ENCODE results near the gene GBF1. TPM values are rescaled to one million over a fixed set of nuclear protein-coding genes. Genes with fewer than 3 reads are reported as not detected.

GBF1 gene
- total and polyA plus RNA-seq, 2 of the 13 experiments (the other 11 are each of a cell fraction or from before 2014, with no cell fraction given), result 17.1 to 21.9 TPM

GRCh38 chr10:102419269-102420180 lies 174.2 kb downstream of the GBF1 start (continued):
- no peak for TF ChIP-seq MBNL3 (CRISPR knock-in tag; conservative IDR thresholded peaks at IDR 0.05)
- TF ChIP-seq YEATS2 (CRISPR knock-in tag; IDR thresholded peaks at IDR 0.05; ENCODE audit: borderline replicate concordance), result peak; percentile 35; the same call in 1 of the 2 replicates
- no peak for TF ChIP-seq ZNF513 (CRISPR knock-in tag; conservative IDR thresholded peaks at IDR 0.05)
- TF ChIP-seq, protein P1, sequence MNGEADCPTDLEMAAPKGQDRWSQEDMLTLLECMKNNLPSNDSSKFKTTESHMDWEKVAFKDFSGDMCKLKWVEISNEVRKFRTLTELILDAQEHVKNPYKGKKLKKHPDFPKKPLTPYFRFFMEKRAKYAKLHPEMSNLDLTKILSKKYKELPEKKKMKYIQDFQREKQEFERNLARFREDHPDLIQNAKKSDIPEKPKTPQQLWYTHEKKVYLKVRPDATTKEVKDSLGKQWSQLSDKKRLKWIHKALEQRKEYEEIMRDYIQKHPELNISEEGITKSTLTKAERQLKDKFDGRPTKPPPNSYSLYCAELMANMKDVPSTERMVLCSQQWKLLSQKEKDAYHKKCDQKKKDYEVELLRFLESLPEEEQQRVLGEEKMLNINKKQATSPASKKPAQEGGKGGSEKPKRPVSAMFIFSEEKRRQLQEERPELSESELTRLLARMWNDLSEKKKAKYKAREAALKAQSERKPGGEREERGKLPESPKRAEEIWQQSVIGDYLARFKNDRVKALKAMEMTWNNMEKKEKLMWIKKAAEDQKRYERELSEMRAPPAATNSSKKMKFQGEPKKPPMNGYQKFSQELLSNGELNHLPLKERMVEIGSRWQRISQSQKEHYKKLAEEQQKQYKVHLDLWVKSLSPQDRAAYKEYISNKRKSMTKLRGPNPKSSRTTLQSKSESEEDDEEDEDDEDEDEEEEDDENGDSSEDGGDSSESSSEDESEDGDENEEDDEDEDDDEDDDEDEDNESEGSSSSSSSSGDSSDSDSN (CRISPR knock-in tag; IDR thresholded peaks at IDR 0.05), result peak; percentile 23; the same call in 1 of the 2 replicates
- TF ChIP-seq, protein P2, sequence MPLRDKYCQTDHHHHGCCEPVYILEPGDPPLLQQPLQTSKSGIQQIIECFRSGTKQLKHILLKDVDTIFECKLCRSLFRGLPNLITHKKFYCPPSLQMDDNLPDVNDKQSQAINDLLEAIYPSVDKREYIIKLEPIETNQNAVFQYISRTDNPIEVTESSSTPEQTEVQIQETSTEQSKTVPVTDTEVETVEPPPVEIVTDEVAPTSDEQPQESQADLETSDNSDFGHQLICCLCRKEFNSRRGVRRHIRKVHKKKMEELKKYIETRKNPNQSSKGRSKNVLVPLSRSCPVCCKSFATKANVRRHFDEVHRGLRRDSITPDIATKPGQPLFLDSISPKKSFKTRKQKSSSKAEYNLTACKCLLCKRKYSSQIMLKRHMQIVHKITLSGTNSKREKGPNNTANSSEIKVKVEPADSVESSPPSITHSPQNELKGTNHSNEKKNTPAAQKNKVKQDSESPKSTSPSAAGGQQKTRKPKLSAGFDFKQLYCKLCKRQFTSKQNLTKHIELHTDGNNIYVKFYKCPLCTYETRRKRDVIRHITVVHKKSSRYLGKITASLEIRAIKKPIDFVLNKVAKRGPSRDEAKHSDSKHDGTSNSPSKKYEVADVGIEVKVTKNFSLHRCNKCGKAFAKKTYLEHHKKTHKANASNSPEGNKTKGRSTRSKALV (CRISPR knock-in tag; IDR thresholded peaks at IDR 0.05), result peak; percentile 83
- TF ChIP-seq TBX3 (IDR thresholded peaks at IDR 0.05; ENCODE audit: borderline replicate concordance), result no peak
- TF ChIP-seq, protein P3, sequence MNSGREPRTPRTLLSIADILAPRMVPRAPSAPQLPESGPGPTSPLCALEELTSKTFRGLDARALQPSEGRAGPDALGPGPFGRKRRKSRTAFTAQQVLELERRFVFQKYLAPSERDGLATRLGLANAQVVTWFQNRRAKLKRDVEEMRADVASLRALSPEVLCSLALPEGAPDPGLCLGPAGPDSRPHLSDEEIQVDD (CRISPR knock-in tag; IDR thresholded peaks at IDR 0.05; ENCODE audit: borderline replicate concordance), result no peak
- TF ChIP-seq ZNF678 (CRISPR knock-in tag; IDR thresholded peaks at IDR 0.05), result no peak
- TF ChIP-seq, protein P4, sequence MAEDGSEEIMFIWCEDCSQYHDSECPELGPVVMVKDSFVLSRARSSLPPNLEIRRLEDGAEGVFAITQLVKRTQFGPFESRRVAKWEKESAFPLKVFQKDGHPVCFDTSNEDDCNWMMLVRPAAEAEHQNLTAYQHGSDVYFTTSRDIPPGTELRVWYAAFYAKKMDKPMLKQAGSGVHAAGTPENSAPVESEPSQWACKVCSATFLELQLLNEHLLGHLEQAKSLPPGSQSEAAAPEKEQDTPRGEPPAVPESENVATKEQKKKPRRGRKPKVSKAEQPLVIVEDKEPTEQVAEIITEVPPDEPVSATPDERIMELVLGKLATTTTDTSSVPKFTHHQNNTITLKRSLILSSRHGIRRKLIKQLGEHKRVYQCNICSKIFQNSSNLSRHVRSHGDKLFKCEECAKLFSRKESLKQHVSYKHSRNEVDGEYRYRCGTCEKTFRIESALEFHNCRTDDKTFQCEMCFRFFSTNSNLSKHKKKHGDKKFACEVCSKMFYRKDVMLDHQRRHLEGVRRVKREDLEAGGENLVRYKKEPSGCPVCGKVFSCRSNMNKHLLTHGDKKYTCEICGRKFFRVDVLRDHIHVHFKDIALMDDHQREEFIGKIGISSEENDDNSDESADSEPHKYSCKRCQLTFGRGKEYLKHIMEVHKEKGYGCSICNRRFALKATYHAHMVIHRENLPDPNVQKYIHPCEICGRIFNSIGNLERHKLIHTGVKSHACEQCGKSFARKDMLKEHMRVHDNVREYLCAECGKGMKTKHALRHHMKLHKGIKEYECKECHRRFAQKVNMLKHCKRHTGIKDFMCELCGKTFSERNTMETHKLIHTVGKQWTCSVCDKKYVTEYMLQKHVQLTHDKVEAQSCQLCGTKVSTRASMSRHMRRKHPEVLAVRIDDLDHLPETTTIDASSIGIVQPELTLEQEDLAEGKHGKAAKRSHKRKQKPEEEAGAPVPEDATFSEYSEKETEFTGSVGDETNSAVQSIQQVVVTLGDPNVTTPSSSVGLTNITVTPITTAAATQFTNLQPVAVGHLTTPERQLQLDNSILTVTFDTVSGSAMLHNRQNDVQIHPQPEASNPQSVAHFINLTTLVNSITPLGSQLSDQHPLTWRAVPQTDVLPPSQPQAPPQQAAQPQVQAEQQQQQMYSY (CRISPR knock-in tag; IDR thresholded peaks at IDR 0.05), result no peak; the same call in 1 of the 2 replicates
- TF ChIP-seq ZNF782 (CRISPR knock-in tag; IDR thresholded peaks at IDR 0.05; ENCODE audit: borderline replicate concordance), result no peak
- no peak for TF ChIP-seq NFE2 (CRISPR knock-in tag; IDR thresholded peaks at IDR 0.05)
- no peak; the same call in 1 of the 2 replicates for TF ChIP-seq SPEN (CRISPR knock-in tag; IDR thresholded peaks at IDR 0.05; ENCODE audit: low read depth)
- no peak for TF ChIP-seq SNRNP70 (IDR thresholded peaks at IDR 0.05; ENCODE audit: low read depth, low read length)
